Osteocyte (in vitro differentiated cells): ENCODE measurements around the gene TEC. TPM values are rescaled to one million over a fixed set of nuclear protein-coding genes. Genes with fewer than 3 reads are reported as not detected.

Experiments used
- DNase-seq: peaks from one replicate; pipeline ENCODE4 v3.0.0; 2021; ENCODE audit warnings: mixed read lengths; ENCODE audit not compliant: unreplicated experiment; ENCODE audit errors: extremely low spot score
- H3K27ac Mint-ChIP-seq: one replicate; pipeline ENCODE4 v1.8.0; 2021; ENCODE audit warnings: mild to moderate bottlenecking, mixed read lengths; ENCODE audit not compliant: unreplicated experiment
- H3K27me3 Mint-ChIP-seq: one replicate; pipeline ENCODE4 v1.8.0; 2021; ENCODE audit warnings: mixed read lengths; ENCODE audit not compliant: unreplicated experiment
- H3K36me3 Mint-ChIP-seq: one replicate; pipeline ENCODE4 v1.8.0; 2021; ENCODE audit warnings: mixed read lengths; ENCODE audit not compliant: unreplicated experiment
- H3K4me1 Mint-ChIP-seq: one replicate; pipeline ENCODE4 v1.8.0; 2021; ENCODE audit warnings: mixed read lengths; ENCODE audit not compliant: unreplicated experiment
- H3K4me3 Mint-ChIP-seq: one replicate; pipeline ENCODE4 v1.8.0; 2021; ENCODE audit warnings: mild to moderate bottlenecking, moderate library complexity, mixed read lengths; ENCODE audit not compliant: unreplicated experiment
- H3K9me3 Mint-ChIP-seq: one replicate; pipeline ENCODE4 v1.8.0; 2021; ENCODE audit warnings: mixed read lengths; ENCODE audit not compliant: unreplicated experiment
- total RNA-seq: library from RNA; stranded (reverse); gene quantifications from 2 replicates; pipeline ENCODE4 v1.2.1, GENCODE V29; 2021
- TF ChIP-seq, protein P1 (sequence below): fragments of 200-600 bp; sonication (generic); IDR thresholded peaks from 2 replicates; pipeline ENCODE4 v1.5.0; 2021; ENCODE audit warnings: antibody characterized with exemption, mild to moderate bottlenecking, moderate library complexity

The TEC gene
- total RNA-seq, 1 donor from 2014 or later: not detected

DNA sequence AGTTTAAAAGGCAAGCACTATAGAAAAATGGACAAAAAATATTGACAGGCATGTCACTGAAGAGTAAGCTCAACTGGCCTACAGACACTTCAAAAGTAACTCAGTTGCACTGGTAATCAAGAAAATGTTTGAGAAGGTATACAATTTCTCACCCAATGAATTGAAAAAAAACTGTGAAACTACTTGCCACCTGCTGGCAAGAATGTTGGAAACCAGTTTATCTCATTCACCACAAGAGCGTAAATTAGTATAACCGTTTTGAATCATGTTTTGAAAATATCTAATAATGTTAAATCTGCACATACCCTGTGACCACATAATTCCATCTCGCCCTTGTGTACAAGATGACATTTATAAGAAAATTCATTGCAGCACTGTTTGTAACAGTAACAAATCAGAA is 167.3 kb downstream of the TEC start:
- no peak for DNase-seq
- peaks cover 6% of the 10 kb centered on the region for H3K4me1 Mint-ChIP-seq

DNA sequence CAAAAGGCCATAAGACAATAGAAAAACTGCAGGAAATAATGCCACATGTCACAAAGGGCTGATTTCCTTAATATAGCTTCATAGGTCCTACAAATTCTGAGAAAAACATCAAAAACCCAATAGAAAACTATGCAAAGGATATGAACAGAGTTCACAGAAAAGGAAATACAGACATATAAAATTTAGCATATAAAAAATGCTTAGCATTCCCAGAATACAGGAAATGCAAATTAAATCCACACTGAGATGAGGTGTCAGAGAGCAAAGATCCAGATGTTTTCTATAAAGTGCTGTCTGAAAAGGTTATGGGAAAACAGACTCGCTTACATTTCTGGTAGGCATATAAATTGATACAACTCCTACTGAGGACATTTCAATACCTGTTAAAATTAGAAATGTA is 169.4 kb downstream of the TEC start:
- Mint-ChIP-seq H3K27me3 (peaks cover 6% of the 10 kb centered on the region), H3K4me1 (peaks cover 6% of the 10 kb centered on the region), H3K9me3 (no peaks in the 10 kb centered on the region), H3K4me3 (no peak overlapping the region), H3K27ac (no peak overlapping the region), H3K36me3 (no peaks in the 10 kb centered on the region)
- TF ChIP-seq, protein P1, sequence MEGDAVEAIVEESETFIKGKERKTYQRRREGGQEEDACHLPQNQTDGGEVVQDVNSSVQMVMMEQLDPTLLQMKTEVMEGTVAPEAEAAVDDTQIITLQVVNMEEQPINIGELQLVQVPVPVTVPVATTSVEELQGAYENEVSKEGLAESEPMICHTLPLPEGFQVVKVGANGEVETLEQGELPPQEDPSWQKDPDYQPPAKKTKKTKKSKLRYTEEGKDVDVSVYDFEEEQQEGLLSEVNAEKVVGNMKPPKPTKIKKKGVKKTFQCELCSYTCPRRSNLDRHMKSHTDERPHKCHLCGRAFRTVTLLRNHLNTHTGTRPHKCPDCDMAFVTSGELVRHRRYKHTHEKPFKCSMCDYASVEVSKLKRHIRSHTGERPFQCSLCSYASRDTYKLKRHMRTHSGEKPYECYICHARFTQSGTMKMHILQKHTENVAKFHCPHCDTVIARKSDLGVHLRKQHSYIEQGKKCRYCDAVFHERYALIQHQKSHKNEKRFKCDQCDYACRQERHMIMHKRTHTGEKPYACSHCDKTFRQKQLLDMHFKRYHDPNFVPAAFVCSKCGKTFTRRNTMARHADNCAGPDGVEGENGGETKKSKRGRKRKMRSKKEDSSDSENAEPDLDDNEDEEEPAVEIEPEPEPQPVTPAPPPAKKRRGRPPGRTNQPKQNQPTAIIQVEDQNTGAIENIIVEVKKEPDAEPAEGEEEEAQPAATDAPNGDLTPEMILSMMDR: no peak
- DNase-seq: no peak

More for the DNA sequence above, 167.3 kb downstream of the TEC start:
- TF ChIP-seq, protein P1: peak; percentile 23
- Mint-ChIP-seq H3K4me3 (no peak overlapping the region), H3K36me3 (no peaks in the 10 kb centered on the region), H3K27ac (no peak overlapping the region), H3K9me3 (no peaks in the 10 kb centered on the region), H3K27me3 (peaks cover 12% of the 10 kb centered on the region)

DNA sequence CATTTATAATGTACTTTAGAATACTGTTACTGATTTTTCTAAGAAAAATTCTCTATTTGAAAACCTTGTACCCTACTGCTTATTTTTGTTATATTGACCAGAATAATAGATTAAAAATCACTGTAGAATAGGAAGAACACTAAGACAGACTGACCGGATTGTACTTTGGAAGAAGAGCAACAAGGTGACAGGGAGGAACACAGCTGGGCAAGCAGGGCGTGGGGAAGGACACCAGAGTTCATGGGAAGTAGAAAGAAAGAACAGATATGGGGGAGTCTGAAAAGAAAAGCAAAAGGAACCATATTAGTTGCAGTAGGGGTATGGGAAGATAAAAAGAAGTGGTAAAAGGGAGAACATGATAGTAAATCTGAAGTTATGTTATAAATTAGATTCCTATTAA is 174.2 kb downstream of the TEC start:
- no peak overlapping the region for H3K27ac Mint-ChIP-seq
- H3K9me3 Mint-ChIP-seq: no peaks in the 10 kb centered on the region
- no peak overlapping the region for H3K4me3 Mint-ChIP-seq
- DNase-seq: no peak
- H3K27me3 Mint-ChIP-seq: peaks cover 25% of the 10 kb centered on the region
- H3K4me1 Mint-ChIP-seq: peaks cover 4% of the 10 kb centered on the region
- no peaks in the 10 kb centered on the region for H3K36me3 Mint-ChIP-seq
- TF ChIP-seq, protein P1: no peak

DNA sequence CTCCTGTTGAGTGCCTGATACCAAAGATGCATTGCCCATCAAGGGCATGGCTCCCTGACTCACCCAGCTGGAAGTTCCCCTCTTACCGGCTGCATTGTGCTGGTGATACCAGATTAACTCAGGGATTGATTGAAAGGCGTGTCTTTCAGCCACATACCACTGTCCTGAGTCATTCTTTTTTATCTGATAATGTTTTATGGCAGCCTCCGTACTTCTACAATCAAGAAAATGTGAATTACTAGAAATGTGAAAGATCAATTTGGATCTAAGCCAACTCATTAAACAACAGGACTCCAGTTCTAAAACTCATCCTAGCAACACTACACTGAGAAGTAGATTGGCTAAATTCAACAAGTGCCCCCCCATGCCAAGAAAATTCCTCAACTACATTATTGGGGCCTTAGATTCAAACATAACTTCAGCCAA is 175.6 kb downstream of the TEC start:
- no peak for DNase-seq
- Mint-ChIP-seq H3K9me3 (no peaks in the 10 kb centered on the region), H3K27ac (no peak overlapping the region), H3K36me3 (no peaks in the 10 kb centered on the region), H3K4me3 (no peak overlapping the region), H3K4me1 (no peaks in the 10 kb centered on the region), H3K27me3 (peaks cover 28% of the 10 kb centered on the region)
- TF ChIP-seq, protein P1: no peak

DNA sequence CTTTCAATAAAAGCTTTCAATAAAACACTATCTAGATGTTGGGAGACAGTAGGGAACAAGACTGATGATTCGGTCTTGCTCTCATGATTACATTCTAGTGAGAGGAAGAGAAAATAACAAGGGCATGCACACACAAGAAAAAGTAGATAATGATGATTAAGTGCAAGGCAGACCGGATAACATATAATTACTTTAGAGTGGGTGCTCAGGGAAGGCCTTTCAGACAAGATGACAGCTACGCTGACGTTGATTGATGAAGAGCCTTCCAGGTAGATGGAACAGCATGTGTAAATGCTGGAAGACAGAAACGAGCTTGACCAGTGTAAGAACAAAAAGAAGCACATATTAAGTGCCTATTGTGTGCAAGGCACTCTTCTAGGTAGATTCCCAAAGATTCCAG is 179.0 kb downstream of the TEC start:
- Mint-ChIP-seq H3K27me3 (peaks cover 40% of the 10 kb centered on the region), H3K27ac (no peak overlapping the region), H3K36me3 (no peaks in the 10 kb centered on the region), H3K4me3 (no peak overlapping the region), H3K4me1 (no peaks in the 10 kb centered on the region), H3K9me3 (no peaks in the 10 kb centered on the region)
- TF ChIP-seq, protein P1: no peak
- no peak for DNase-seq
